K562 (cell line): Measurements from ENCODE around the gene BSPRY. TPM values are rescaled to one million over a fixed set of nuclear protein-coding genes. Genes with fewer than 3 reads are reported as not detected.
A peak's percentile ranks its signal among the peaks of the same experiment; 100 is the strongest.

Source experiments
- ATF1 ChIP-seq, 2 experiments: fragments of 450-650 bp in 1 of 2; IDR thresholded peaks; 2 replicates each; pipeline ENCODE4 v1.6.1; 2016; ENCODE audit warnings: missing compliant biosample characterization in 1 of 2, missing genetic modification characterization in 1 of 2
- BHLHE40 ChIP-seq: IDR thresholded peaks from 2 replicates; pipeline ENCODE4 v1.6.1; 2011; ENCODE audit warnings: low read length, improper control_type of control experiment
- CREM ChIP-seq: IDR thresholded peaks from 2 replicates; pipeline ENCODE4 v1.6.1; 2014; ENCODE audit warnings: antibody characterized with exemption, low read depth
- ELF1 ChIP-seq: fragments of 200-800 bp; sonication (Bioruptor generic); IDR thresholded peaks from 2 replicates; pipeline ENCODE4 v1.6.1; 2016; ENCODE audit warnings: missing genetic modification characterization, missing compliant biosample characterization
- IFI16 ChIP-seq: fragments of 250-450 bp; sonication (Bioruptor Pico); IDR thresholded peaks from 2 replicates; pipeline ENCODE4 v2.1.2; 2022; ENCODE audit warnings: mild to moderate bottlenecking, inconsistent platforms
- KLF1 ChIP-seq: fragments of 450-650 bp; IDR thresholded peaks from 2 replicates; pipeline ENCODE4 v1.6.1; 2016; ENCODE audit warnings: missing genetic modification characterization, missing compliant biosample characterization
- MAFK ChIP-seq: IDR thresholded peaks from 2 replicates; pipeline ENCODE4 v1.6.1; 2011; ENCODE audit warnings: low read length, improper control_type of control experiment
- NONO ChIP-seq, 2 experiments: fragments of 200-400 bp in 1 of 2; fragments of 450-650 bp in 1 of 2; formaldehyde crosslinking in 1 of 2; IDR thresholded peaks; 2 replicates each; pipeline ENCODE4 v1.6.1; 2017; ENCODE audit warnings: low read depth in 2 of 2, mild to moderate bottlenecking in 2 of 2, moderate library complexity in 2 of 2, low read length in 1 of 2
- NRF1 ChIP-seq, 2 experiments: fragments of 450-650 bp; IDR thresholded peaks in 1 of 2; conservative IDR thresholded peaks in 1 of 2; 2 replicates each; pipeline ENCODE4 v1.6.1; 2014; ENCODE audit warnings: mild to moderate bottlenecking in 2 of 2
- RCOR1 ChIP-seq, 2 experiments: IDR thresholded peaks; 2 replicates each; pipeline ENCODE4 v1.6.1; 2012; ENCODE audit warnings: low read depth in 2 of 2, low read length in 2 of 2, borderline replicate concordance in 1 of 2, improper control_type of control experiment in 1 of 2
- SIN3B ChIP-seq: fragments of 450-650 bp; IDR thresholded peaks from 2 replicates; pipeline ENCODE4 v1.6.1; 2017; ENCODE audit warnings: low read depth, mild to moderate bottlenecking, moderate library complexity
- SNRNP70 ChIP-seq: fragments of 200-400 bp; formaldehyde crosslinking; optimal IDR thresholded peaks from 2 replicates; pipeline ENCODE3; 2017; ENCODE audit warnings: low read depth, low read length
- SOX6 ChIP-seq: fragments of 450-650 bp; IDR thresholded peaks from 2 replicates; pipeline ENCODE4 v1.6.1; 2014; ENCODE audit warnings: mild to moderate bottlenecking
- TAF7 ChIP-seq: fragments of 450-650 bp; IDR thresholded peaks from 2 replicates; pipeline ENCODE4 v1.6.1; 2016; ENCODE audit warnings: missing genetic modification characterization, missing compliant biosample characterization
- TRIM28 ChIP-seq: fragments of 450-650 bp; IDR thresholded peaks from 2 replicates; pipeline ENCODE4 v1.6.1; 2017
- ZBTB33 ChIP-seq: sonication (generic); formaldehyde crosslinking; IDR thresholded peaks from 2 replicates; pipeline ENCODE4 v1.8.1; 2023; ENCODE audit warnings: mild to moderate bottlenecking, missing genetic modification reagents
- ZFX ChIP-seq: sonication (generic); formaldehyde crosslinking; IDR thresholded peaks from 2 replicates; pipeline ENCODE4 v1.8.0; 2022; ENCODE audit warnings: mild to moderate bottlenecking, missing genetic modification reagents, moderate library complexity
- ZNF282 ChIP-seq: sonication (generic); formaldehyde crosslinking; IDR thresholded peaks from 2 replicates; pipeline ENCODE4 v1.8.1; 2023; ENCODE audit warnings: missing genetic modification reagents
- ZNF668 ChIP-seq: fragments of 250-450 bp; sonication (Bioruptor Pico); IDR thresholded peaks from 2 replicates; pipeline ENCODE4 v1.8.0; 2022; ENCODE audit warnings: mild to moderate bottlenecking, inconsistent platforms
- ZNF766 ChIP-seq: fragments of 200-800 bp; sonication (Bioruptor generic); conservative IDR thresholded peaks from 2 replicates; pipeline ENCODE4 v1.6.1; 2016; ENCODE audit warnings: missing genetic modification characterization, missing compliant biosample characterization
- polyA plus RNA-seq, 8 experiments: library from polyadenylated mRNA; depleted of rRNA in 4 of 8; stranded (reverse) in 5 of 8; unstranded in 3 of 8; fragments of >200 nt; fragmentation: Nextera tagmentation in 2 of 8; fragmentation: Illumina TruSeq in 1 of 8; extraction: Ambion mirVana in 2 of 8; extraction: Trizol in 1 of 8; gene quantifications; 2 replicates each; pipeline versions ENCODE4 v1.2.1 to v1.2.3, GENCODE V29; 2011 to 2014; ENCODE audit warnings: inconsistent platforms in 1 of 8, missing spikeins in 1 of 8
- total RNA-seq, 7 experiments: library from RNA; depleted of rRNA in 6 of 7; stranded (reverse); fragments of >200 nt in 6 of 7; fragmentation: Illumina TruSeq in 2 of 7; extraction: Trizol in 2 of 7; gene quantifications; 2 replicates each; pipeline versions ENCODE4 v1.2.1 to v1.2.3, GENCODE V29; 2011 to 2021; ENCODE audit warnings: low replicate concordance in 1 of 7
- TF ChIP-seq, protein P1 (sequence below): sonication (generic); formaldehyde crosslinking; IDR thresholded peaks from 2 replicates; pipeline ENCODE4 v1.8.1; 2022; ENCODE audit warnings: missing genetic modification reagents

BSPRY gene
- total and polyA plus RNA-seq, 9 of the 15 experiments (the other 6 are each of a cell fraction or from before 2014, with no cell fraction given) = 0.07 to 0.67 (median 0.18) TPM

DNA sequence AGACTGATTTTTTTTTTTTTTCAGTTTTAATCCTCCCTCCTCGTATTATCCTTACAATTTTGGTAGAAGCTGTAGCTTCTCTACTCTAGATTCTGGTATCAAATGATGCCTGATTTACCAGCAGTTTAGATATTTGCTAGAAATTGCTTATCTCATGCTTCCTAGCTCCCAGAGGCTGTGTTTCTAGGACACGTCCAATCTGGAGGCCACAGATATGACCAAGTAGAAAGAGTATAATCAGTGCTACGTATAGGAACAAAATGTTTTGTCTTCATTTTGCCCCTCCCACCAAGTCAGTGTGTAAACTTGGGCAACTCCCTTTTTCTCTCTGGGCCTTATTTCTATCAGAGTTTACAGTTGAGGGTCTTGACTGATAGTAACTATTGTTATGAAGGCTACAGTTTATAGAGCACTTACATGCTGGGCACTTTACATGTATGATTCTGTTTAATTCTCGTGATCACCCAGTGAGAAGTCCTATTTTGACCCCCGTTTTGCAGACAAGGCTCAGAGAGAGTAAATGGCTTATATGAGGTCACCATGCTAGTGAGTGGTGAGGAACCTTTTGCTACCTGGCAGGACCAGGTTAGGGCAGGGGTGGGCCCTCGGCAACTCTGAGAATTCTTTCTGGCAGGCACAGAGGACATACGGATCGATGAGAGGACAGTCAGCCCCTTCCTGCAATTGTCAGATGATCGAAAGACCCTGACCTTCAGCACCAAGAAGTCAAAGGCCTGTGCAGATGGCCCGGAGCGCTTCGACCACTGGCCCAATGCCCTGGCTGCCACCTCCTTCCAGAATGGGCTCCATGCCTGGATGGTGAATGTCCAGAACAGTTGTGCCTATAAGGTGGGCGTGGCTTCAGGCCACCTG lies 19.9 kb downstream of the BSPRY start (continued):
- TF ChIP-seq NONO (IDR thresholded peaks at IDR 0.05; ENCODE audit: low read depth in 2 of 2, low read length in 1 of 2) (peak in 1 of 2 experiments; percentile 70; a peak in 1 of 4 replicates), SIN3B (no peak), NRF1 (conservative IDR thresholded peaks at IDR 0.05 in 1 of 2, IDR thresholded peaks at IDR 0.05 in 1 of 2) (peak in 1 of 2 experiments; percentile 39; a peak in 3 of 4 replicates), ATF1 (CRISPR knock-in tag; IDR thresholded peaks at IDR 0.05) (no peak), ATF1 (tag; IDR thresholded peaks at IDR 0.05) (peak; percentile 83), MAFK (peak; percentile 48), CREM (peak; percentile 82), BHLHE40 (0 out of 2 replicates have a peak, but pooled peaks have one; percentile 42), IFI16 (CRISPR knock-in tag) (no peak), ZBTB33 (CRISPR knock-in tag) (no peak), SOX6 (peak; percentile 100), RCOR1 (IDR thresholded peaks at IDR 0.05; ENCODE audit: borderline replicate concordance in 1 of 2, low read depth in 2 of 2, low read length in 2 of 2) (peak; percentile 96 to 100), TRIM28 (no peak), TAF7 (tag) (no peak), ZNF282 (CRISPR knock-in tag) (no peak), ELF1 (no peak), ZFX (CRISPR knock-in tag) (0 out of 2 replicates have a peak, but pooled peaks have one; percentile 27), SNRNP70 (no peak), KLF1 (tag) (0 out of 2 replicates have a peak, but pooled peaks have one; percentile 26), ZNF766 (CRISPR knock-in tag) (peak; percentile 91), ZNF668 (CRISPR knock-in tag) (no peak)
- TF ChIP-seq, protein P1, sequence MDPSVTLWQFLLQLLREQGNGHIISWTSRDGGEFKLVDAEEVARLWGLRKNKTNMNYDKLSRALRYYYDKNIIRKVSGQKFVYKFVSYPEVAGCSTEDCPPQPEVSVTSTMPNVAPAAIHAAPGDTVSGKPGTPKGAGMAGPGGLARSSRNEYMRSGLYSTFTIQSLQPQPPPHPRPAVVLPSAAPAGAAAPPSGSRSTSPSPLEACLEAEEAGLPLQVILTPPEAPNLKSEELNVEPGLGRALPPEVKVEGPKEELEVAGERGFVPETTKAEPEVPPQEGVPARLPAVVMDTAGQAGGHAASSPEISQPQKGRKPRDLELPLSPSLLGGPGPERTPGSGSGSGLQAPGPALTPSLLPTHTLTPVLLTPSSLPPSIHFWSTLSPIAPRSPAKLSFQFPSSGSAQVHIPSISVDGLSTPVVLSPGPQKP (CRISPR knock-in tag) = no peak
